NOMO-1 treated with dmso at 0.1 percent for 144 hours (cell line): ENCODE data around the gene MED25.

Experiments
- DNase-seq: peaks from one replicate; lab custom pipeline; 2025; ENCODE audit not compliant: unreplicated experiment; lab: John Stamatoyannopoulos, UW

Gene MED25

GRCh38 chr19:49817964-49818648, at the start of gene MED25:
Gene MED25 (plus strand): TSS chr19:49818289. CDS start chr19:49818342, 53 bp downstream.
- DNase-seq = peak; percentile 83

GRCh38 chr19:49770529-49770928, 47.6 kb upstream of the MED25 start:
- DNase-seq = no peak

GRCh38 chr19:49771674-49772139, 46.4 kb upstream of the MED25 start:
- DNase-seq = no peak

GRCh38 chr19:49772850-49773432, 45.1 kb upstream of the MED25 start:
- DNase-seq = no peak

- DNase-seq = no peak
Measured at GRCh38 chr19:49773663-49774350, 44.3 kb upstream of the MED25 start.

- DNase-seq = no peak
Measured at GRCh38 chr19:49774969-49775368, 43.1 kb upstream of the MED25 start.

- no peak for DNase-seq
Measured at GRCh38 chr19:49775742-49776370, 42.2 kb upstream of the MED25 start.

- DNase-seq = no peak
Measured at GRCh38 chr19:49776371-49776764, 41.7 kb upstream of the MED25 start.

- DNase-seq = peak; percentile 77
Measured at GRCh38 chr19:49779731-49780555, 38.1 kb upstream of the MED25 start.

- DNase-seq = no peak
Measured at GRCh38 chr19:49780861-49781260, 37.2 kb upstream of the MED25 start.

GRCh38 chr19:49781394-49781793, 36.7 kb upstream of the MED25 start:
- DNase-seq = peak; percentile 12

- no peak for DNase-seq
Measured at GRCh38 chr19:49782515-49782914, 35.6 kb upstream of the MED25 start.

- DNase-seq = no peak
Measured at GRCh38 chr19:49786376-49786820, 31.7 kb upstream of the MED25 start.

GRCh38 chr19:49787746-49788145, 30.3 kb upstream of the MED25 start:
- DNase-seq = no peak

- no peak for DNase-seq
Measured at GRCh38 chr19:49788857-49789256, 29.2 kb upstream of the MED25 start.

- no peak for DNase-seq
Measured at GRCh38 chr19:49790866-49791265, 27.2 kb upstream of the MED25 start.

- DNase-seq = no peak
Measured at GRCh38 chr19:49791776-49792445, 26.2 kb upstream of the MED25 start.

- no peak for DNase-seq
Measured at GRCh38 chr19:49792829-49793560, 25.1 kb upstream of the MED25 start.

GRCh38 chr19:49793561-49793840, 24.6 kb upstream of the MED25 start:
- no peak for DNase-seq

- no peak for DNase-seq
Measured at GRCh38 chr19:49795615-49796014, 22.5 kb upstream of the MED25 start.
